ENCODE results near the gene FAM171A2.

- TF ChIP-seq CTCF (IDR thresholded peaks at IDR 0.05; ENCODE audit: insufficient read depth, low read length), result no peak
- TF ChIP-seq, protein P1, sequence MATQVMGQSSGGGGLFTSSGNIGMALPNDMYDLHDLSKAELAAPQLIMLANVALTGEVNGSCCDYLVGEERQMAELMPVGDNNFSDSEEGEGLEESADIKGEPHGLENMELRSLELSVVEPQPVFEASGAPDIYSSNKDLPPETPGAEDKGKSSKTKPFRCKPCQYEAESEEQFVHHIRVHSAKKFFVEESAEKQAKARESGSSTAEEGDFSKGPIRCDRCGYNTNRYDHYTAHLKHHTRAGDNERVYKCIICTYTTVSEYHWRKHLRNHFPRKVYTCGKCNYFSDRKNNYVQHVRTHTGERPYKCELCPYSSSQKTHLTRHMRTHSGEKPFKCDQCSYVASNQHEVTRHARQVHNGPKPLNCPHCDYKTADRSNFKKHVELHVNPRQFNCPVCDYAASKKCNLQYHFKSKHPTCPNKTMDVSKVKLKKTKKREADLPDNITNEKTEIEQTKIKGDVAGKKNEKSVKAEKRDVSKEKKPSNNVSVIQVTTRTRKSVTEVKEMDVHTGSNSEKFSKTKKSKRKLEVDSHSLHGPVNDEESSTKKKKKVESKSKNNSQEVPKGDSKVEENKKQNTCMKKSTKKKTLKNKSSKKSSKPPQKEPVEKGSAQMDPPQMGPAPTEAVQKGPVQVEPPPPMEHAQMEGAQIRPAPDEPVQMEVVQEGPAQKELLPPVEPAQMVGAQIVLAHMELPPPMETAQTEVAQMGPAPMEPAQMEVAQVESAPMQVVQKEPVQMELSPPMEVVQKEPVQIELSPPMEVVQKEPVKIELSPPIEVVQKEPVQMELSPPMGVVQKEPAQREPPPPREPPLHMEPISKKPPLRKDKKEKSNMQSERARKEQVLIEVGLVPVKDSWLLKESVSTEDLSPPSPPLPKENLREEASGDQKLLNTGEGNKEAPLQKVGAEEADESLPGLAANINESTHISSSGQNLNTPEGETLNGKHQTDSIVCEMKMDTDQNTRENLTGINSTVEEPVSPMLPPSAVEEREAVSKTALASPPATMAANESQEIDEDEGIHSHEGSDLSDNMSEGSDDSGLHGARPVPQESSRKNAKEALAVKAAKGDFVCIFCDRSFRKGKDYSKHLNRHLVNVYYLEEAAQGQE (IDR thresholded peaks at IDR 0.05; ENCODE audit: insufficient replicate concordance, low read depth), result no peak
Observed at GRCh38 chr17:44314524-44314868, 49.2 kb downstream of the FAM171A2 start.
